ENCODE data around the gene TECPR1.
A peak's percentile ranks its signal among the peaks of the same experiment; 100 is the strongest.

TECPR1 gene

DNA sequence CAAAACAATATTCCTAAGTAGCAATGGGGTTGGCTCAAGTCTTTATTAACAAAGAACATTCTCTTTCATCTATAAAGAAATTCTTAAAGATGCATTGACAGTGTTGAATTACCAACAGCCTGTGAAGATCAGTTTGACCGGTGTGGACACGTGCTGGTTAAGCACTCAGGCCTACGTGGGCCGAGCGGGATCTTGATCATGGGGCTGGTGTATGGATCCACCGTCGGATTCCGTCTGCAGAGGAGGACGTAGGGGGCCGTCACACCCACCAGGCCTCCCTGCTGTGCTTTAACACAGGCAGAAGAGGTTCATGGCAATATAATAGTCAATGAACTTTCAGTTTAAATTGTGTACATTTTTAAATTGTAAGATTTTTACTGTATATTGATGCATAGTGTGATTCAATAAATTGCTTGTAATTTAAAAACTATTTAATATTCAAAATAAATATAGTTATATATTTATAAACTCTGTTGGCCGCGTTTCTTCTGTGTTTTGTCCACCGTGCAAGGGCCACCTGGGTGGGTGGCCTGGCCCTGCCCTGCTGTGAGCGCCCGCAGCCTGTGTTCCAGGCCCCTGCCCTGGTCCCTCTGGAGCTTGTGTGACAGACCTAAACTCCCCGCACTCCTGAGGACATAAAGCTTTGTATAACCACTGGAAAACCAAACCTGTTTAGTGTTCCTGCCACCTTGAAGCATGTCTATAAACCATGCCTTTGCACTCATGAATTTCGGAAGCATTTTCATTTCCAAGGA lies 42.7 kb downstream of the TECPR1 start:
- no peak for DNase-seq

DNA sequence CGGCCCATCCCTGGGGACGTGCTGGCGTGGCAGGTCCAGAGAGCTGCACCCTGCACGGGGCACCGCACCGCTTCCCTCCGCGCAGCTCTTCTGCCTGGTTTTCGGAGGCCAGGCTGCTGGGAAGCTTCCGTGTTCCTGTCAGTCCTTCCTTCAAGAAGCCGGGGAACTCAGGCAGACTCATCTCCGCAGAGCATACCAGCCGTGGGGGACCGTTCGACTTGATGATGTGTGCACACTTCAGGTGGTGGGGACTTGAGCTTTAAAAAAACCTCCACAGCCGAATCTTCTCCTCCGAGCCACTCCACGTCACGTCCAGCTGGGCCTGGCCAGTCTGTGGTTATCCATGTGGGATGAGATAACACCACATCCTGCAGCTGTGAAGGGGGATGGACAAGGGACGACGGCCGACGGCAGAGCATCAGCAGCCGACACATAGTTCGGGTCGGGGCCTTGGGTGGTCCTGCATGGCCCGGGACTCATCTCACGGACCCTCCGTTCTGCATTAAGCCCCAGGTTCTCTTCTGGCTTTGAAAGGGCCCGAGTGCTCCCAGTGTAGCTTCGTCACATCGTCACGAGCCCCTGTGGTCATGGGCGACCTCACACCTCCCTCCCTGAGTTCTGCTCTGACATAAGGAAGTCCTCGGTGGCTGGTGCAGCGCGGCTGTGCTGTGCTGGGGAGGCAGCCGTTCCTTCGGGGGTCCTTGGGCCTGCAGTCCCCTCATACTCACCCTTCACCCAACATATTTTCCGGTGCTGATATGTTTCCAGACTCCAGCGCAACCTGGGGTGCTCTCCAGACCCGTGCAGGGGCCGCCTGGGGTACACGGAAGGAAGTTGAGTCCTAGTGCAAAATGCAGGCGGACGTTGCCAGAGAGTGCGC lies 45.3 kb downstream of the TECPR1 start:
- DNase-seq: no peak

DNA sequence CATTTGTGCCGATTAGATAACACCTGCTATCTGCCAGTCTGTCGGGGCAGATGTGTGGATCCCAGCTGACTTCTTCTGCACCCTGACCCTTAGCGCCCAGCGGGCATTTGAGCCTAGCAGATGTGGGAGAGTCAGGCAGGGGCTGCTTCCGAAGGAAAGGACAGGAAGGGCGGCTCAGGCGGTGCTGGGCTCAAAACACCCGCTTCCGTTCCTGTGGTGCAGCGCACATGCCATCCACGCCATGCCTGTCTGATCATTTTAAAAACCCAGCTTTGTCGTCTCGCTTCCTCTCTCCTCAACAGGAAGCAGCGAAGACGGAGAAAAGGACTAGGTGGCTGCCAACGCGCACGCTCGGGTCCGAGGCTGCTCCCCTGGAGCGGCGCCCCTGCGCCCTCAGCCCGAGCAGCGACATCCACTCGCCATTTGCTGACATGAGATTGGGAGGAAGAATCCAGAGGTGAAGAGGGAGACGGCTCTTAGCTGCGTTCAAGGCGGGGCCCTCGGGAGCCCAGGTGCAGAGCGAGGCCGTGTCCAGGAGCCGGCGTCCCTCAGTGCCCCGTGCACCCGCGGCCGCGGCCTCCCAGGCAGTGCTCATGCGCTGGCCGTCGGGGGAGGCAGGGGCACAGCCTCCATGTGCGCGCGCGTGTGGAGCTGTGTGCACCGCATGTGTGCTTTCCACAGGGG lies 46.7 kb downstream of the TECPR1 start:
- no peak for DNase-seq

DNA sequence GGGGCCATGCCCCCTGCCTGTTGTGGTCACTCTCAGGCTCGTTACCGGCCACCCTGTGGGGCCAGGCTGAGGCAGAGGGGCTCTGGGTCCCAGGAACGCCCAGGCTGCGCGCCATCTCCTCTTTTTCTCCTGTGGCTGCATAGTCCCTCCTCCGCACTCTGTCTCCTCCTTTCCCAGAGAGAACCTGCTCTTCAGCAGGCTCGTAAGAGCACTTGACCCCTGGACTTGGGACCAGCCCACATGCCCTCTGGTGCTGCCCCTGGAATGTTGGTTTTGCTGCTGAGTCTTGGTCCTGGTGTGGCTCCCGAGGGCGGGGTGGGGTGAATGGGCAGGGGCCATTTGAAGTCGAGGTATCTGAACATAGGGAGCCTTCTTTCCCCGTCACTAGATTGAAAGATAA lies 47.4 kb downstream of the TECPR1 start:
- DNase-seq: no peak

DNA sequence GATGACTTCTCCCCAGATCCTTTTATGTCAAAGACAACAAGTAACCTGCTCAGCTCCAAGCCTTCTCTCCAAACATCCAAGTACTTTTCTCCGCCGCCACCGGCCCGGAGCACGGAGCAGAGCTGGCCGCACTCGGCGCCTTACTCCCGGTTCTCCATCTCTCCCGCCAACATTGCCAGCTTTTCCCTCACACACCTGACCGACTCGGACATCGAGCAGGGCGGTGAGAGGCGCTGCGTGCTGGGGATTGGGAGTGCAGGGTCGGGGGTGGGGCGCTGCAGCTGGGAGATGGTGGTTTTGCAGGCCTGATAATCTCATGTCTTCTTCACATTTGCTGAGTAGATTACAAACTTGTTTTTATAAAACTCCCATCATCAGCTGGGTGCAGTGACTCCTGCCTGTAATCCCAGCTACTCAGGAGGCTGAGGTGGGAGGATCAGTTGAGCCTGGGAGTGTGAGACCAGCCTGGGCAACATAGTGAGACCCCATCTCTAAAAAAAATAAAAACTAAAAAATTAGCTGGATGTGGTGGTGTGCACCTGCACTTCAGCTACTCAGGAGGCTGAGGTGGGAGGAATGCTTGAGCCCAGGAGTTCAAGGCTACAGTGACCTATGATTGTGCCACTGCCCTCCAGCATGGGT lies 47.9 kb downstream of the TECPR1 start:
- no peak for DNase-seq

DNA sequence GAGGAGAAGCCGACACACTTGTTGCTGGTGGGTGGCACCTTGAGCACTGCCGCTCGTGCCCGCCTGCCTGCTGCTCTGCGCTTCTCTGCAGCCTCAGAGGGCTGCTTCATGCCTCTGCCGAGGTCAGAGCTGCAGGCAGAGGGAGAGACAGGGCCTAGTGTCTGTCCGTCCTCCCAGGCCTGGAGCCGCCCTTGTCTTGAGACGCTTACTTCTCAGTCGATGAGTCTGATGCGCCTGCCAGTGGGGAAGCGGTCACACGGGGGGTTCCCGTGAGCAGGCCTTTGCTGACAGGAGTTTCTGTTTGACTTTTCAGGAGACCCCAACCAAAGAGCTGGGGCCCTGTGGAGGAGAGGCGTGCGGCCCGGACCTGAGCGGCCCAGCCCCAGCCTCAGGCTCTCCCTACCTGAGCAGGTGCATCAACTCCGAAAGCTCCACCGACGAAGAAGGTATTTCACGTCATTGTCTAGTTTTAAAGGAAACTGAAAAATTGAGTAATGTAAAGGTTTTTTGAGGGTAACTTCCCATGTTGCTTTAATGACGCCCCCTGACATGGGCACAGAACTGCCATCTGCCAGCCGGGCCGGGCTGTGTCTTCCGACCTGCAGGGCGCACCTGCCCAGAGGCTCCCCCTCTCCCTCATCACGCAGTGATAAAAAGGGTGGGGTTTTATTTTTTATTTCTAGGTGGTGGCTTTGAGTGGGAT lies 48.6 kb downstream of the TECPR1 start:
- no peak for DNase-seq

DNA sequence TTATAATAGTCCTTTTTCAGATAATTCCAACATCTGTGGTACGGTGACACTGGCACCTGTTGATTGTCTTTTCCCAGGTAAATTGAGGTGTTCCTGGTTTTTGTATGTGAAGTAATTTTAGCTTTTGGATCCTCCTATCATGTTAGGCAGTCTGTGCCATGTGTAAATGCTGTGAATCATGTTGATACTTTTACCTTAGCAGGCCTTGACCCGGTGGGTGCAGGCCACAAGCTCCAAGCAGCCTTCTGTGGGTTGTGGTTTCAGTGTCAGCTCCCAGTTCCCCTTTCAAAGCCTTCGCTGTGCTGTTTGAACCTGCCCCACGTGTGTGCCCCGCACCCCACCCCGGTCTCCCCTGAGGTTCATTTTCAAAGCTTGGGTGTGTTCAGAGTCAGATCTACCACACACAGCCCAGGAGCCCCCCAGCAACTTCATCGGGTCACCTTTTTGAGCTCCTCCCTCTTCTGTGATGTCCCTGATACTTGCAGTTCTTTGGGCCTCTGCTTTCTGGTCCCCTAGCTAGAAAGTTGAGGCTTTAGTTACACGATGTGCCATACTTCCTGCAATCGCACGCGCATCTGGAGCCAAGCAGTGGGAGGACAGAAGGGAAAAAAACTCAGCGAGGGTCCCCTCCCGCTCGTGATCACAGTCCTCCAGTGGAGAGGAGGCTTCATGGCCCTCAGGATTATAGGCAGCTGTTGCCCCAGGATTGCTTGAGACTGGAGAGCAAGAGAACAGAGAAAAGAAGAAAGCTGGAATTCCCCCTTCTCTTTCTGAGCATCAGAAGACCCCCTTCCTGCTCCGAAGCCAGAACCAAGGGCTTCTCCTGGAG lies 49.5 kb downstream of the TECPR1 start:
- DNase-seq: no peak

DNA sequence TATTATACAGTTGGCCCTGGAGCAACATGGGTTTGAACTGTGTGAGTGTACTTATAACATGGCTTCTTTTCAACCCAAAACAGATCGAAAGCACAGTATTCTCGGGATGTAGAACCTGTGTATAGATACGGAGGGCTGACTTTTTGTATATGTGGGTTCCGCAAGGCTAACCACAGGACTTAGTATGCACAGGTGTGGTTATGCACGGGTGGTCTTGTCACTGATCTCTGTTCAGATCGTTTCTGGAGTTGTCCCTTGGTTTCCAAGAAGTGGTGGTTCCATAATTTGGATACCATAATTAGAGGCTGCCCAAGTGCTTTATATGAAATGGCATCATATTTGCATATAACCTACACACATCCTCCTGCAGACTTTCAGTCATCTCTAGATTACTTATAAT lies 51.7 kb downstream of the TECPR1 start:
- no peak for DNase-seq

DNA sequence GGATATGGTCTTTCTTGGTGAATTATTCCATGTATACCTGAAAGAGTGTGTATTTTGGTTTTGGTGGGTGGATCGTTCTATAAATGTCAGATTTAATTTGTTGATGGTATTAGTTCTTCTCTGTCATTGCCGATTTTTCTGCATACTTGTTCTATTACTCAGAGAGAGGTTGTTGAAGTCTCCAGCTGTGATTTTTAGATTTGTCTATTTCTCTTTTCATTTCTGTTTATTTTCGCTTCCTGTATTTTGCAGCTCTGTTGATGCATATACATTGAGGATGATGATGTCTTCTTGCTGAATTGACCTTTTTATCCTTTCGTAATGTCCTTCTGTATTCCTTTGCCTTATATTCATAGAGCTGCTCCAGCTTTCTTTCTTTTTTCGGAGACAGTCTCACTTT lies 52.9 kb downstream of the TECPR1 start:
- DNase-seq: no peak

DNA sequence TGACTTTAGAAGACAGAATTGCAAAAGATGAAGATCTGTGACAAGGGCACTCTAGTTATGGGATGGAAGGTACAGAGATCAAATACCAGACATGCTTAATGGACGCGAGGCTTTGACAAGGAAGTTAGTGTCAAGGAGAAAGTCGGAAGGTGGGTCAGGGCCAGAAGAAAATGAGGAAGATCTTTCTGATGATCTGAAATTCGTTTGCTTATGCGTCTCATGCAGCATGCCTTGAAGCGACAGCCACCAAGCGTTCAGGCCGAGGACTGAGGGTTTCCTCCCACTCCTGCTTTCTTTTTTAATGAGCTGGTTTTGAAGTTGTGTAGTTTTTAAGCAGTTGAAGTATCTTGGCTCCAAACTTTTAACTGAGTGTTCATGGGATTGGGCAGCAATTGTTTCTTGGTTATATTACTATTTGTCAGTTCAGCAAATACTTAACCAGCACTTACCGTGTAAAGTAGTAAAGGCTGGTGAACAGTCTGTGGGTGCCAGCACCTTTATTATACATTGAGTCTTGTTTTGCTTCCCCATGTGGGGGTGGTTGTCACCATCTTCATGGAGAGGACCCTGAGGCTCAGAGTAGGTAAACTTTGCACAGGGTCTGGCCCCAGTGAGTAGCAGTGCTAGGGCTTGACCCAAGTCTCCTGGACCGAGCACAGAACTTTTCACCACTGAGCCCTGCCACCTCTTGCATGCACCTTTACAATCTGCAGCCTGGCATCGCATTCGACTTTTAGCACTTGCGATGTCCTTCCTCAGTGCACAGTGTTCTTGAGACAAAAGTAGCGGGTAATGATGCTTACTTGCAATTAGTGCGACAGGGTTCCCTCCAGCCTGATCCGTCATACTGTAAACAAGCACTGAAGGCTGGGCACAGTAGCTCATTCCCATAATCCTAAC lies 55.1 kb downstream of the TECPR1 start:
- DNase-seq: no peak

DNA sequence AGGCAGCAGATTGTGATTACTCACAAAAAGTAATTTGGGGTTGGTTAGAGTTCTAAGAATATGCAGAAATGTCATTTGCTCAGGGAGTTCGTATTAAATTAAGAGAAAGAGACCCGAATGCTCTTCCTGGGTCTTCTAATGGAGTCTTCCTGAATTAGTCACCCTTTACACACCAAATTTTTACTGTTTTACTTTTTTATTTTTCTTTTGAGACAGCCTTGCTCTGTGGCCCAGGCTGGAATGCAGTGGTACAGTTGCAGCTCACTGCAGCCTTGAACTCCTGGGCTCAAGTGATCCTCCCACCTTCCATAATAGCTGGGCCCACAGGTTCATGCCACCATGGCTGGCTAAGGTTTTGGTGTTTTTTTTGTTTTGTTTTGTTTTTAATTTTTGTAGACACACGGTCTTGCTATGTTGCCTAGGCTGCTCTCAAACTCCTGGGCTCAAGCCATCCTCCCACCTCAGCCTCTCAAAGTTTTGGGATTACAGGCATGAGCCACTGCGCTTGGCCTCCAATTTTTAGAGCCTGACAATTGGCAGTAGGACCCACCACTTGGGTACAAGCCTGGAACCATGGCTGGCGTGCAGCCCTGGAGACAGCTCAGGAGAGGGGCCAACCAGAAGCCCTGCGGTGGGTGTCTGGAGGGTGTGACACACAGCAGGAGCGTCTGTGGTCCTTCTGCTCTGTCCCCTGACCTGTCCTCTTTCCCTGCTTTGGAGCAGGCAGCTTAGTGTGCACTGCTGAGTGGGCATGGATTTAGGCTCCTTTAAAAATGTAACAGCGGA lies 57.2 kb downstream of the TECPR1 start:
- peak; percentile 17 for DNase-seq

DNA sequence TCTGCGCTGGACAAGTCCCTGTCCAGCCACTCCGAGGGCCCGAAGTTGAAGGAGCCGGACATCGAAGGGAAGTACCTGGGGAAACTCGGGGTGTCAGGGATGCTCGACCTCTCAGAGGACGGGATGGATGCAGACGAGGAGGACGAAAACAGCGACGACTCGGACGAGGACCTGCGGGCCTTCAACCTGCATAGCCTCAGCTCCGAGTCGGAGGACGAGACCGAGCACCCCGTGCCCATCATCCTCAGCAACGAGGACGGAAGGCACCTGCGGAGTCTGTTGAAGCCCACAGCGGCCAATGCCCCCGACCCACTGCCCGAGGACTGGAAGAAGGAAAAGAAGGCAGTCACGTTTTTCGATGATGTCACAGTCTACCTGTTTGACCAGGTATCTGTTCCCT lies 57.8 kb downstream of the TECPR1 start:
- no peak for DNase-seq

DNA sequence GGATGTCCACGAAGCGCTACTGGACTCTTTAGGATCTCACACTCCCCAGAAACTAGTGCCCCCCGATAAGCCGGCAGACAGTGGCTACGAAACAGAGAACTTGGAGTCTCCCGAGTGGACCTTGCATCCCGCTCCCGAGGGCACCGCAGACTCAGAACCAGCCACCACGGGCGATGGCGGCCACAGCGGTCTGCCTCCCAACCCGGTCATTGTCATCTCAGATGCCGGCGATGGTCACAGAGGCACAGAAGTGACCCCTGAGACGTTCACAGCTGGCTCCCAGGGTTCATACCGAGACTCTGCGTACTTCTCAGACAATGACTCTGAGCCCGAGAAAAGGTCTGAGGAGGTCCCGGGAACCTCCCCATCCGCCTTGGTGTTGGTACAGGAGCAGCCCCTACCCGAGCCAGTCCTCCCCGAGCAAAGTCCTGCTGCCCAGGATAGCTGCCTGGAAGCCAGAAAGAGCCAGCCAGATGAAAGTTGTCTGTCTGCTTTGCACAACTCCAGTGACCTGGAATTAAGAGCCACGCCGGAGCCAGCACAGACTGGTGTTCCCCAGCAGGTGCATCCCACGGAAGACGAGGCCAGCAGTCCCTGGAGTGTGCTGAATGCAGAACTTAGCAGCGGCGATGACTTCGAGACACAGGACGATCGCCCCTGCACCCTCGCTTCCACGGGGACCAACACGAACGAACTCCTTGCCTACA lies 58.4 kb downstream of the TECPR1 start:
- DNase-seq: no peak

DNA sequence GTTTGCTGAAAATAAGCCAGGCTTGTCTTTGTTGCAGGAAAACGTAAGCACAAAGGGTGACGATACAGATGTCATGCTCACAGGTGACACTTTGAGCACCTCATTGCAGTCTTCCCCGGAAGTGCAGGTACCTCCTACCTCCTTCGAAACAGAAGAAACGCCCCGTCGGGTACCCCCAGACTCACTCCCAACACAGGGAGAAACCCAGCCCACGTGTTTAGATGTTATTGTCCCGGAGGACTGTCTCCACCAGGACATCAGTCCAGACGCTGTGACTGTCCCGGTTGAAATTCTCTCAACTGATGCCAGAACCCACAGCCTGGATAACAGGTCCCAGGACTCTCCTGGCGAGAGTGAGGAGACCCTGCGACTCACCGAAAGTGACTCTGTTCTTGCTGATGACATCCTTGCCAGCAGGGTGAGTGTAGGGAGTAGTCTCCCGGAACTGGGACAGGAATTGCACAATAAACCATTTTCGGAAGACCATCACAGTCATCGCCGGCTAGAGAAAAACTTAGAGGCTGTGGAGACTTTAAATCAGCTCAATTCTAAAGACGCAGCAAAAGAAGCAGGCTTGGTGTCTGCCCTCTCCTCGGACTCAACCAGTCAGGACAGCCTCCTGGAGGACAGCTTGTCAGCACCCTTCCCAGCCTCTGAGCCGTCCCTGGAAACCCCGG lies 59.1 kb downstream of the TECPR1 start:
- no peak for DNase-seq

DNA sequence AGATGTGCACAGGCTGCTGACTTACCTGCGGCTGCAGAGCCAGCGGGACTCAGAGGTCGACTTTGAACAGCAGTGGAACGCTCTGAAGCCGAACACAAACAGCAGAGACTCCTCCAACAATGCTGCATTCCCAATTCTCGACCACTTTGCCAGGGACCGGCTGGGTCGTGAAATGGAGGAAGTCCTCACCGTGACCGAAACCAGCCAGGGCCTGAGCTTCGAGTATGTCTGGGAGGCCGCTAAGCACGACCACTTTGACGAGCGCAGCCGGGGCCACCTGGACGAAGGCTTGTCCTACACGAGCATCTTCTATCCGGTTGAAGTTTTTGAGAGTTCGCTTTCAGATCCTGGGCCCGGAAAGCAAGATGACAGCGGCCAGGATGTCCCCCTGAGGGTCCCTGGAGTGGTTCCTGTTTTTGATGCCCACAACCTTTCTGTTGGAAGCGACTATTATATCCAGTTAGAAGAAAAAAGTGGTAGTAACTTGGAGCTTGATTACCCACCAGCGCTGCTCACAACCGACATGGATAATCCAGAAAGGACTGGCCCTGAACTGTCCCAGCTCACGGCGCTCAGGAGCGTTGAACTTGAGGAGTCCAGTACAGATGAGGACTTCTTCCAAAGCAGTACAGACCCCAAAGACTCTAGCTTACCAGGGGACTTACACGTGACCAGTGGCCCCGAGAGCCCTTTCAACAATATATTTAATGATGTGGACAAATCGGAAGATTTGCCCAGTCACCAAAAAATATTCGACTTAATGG lies 60.2 kb downstream of the TECPR1 start:
- no peak for DNase-seq

DNA sequence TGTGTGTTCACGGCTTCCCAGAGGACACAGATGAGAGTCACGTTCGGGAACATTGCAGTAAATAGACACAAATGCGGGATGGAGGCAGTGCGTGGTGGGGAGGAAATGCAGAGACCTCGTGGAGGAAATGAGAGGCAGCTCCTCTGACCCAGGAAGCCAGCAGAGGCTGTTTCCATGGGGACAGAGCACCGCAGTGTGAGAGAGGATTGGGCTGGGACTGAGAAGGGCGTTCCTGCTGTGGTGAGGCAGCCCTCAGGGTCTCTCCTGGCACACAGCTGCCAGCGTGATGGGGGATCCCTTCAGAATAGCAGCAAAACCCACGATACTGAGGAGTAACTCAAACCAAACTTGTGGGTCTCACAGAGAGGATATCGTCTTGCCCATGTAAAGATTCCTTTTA lies 62.5 kb downstream of the TECPR1 start:
- DNase-seq: no peak

DNA sequence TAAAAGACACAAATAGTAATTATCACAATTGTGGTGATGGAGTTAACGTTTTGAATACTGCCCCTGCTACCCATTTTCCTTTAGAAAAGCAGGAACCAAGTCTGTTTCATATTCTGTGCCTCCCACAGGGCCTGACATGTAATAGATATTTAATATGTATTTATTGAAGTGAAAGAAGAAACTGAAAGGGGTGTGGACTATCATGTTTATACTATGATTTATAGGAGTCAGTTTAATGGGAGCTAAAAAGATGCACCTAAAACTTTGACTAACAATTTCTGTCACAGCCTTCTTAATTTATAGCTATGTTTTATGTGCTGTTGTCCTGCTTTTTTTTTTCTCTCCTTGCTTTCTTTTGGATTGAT lies 64.9 kb downstream of the TECPR1 start:
- DNase-seq: no peak

All from midbrain (tissue), 1 donor.